HL-60 (cell line): ENCODE data around the gene BEST2.

ENCODE experiments used
- GABPA ChIP-seq: IDR thresholded peaks from 2 replicates; pipeline ENCODE4 v1.6.1; 2012; ENCODE audit warnings: low read depth
- POLR2AphosphoS5 ChIP-seq: IDR thresholded peaks from 2 replicates; pipeline ENCODE4 v1.6.1; 2012; ENCODE audit warnings: low read depth
- SPI1 ChIP-seq: IDR thresholded peaks from 2 replicates; pipeline ENCODE4 v1.6.1; 2012; ENCODE audit warnings: low read depth, mild to moderate bottlenecking, borderline replicate concordance
- TF ChIP-seq, protein P1 (sequence below): IDR thresholded peaks from one replicate; pipeline ENCODE4 v1.5.1; 2011; ENCODE audit warnings: low read length, control low read depth, inconsistent platforms; ENCODE audit not compliant: insufficient read depth
- TF ChIP-seq, protein P2 (sequence below): IDR thresholded peaks from 2 replicates; pipeline ENCODE4 v1.6.1; 2012; ENCODE audit warnings: low read depth; ENCODE audit not compliant: insufficient replicate concordance

DNA sequence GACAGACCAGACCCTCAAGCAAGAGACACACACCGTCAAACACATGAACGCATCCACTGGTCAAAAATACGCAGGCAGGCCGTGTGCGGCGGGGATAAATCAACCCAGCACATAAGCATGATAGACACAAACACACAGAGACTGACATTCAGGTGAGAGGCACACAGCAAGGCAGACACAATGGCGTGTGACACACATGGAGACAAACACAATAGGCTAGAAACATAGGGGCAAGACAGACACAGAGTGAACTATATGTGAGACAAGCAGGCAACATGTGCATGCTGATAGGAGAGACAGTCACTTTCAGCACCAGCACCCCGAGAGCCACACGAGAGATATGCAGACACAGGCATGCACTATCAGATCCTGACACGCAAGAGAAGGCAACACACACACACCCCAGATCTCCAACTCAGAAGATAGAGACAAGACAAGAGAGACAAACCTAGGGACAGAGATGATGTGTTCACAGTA, 32.8 kb downstream of the BEST2 start:
- TF ChIP-seq, protein P1, sequence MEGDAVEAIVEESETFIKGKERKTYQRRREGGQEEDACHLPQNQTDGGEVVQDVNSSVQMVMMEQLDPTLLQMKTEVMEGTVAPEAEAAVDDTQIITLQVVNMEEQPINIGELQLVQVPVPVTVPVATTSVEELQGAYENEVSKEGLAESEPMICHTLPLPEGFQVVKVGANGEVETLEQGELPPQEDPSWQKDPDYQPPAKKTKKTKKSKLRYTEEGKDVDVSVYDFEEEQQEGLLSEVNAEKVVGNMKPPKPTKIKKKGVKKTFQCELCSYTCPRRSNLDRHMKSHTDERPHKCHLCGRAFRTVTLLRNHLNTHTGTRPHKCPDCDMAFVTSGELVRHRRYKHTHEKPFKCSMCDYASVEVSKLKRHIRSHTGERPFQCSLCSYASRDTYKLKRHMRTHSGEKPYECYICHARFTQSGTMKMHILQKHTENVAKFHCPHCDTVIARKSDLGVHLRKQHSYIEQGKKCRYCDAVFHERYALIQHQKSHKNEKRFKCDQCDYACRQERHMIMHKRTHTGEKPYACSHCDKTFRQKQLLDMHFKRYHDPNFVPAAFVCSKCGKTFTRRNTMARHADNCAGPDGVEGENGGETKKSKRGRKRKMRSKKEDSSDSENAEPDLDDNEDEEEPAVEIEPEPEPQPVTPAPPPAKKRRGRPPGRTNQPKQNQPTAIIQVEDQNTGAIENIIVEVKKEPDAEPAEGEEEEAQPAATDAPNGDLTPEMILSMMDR: no peak
- TF ChIP-seq, protein P2, sequence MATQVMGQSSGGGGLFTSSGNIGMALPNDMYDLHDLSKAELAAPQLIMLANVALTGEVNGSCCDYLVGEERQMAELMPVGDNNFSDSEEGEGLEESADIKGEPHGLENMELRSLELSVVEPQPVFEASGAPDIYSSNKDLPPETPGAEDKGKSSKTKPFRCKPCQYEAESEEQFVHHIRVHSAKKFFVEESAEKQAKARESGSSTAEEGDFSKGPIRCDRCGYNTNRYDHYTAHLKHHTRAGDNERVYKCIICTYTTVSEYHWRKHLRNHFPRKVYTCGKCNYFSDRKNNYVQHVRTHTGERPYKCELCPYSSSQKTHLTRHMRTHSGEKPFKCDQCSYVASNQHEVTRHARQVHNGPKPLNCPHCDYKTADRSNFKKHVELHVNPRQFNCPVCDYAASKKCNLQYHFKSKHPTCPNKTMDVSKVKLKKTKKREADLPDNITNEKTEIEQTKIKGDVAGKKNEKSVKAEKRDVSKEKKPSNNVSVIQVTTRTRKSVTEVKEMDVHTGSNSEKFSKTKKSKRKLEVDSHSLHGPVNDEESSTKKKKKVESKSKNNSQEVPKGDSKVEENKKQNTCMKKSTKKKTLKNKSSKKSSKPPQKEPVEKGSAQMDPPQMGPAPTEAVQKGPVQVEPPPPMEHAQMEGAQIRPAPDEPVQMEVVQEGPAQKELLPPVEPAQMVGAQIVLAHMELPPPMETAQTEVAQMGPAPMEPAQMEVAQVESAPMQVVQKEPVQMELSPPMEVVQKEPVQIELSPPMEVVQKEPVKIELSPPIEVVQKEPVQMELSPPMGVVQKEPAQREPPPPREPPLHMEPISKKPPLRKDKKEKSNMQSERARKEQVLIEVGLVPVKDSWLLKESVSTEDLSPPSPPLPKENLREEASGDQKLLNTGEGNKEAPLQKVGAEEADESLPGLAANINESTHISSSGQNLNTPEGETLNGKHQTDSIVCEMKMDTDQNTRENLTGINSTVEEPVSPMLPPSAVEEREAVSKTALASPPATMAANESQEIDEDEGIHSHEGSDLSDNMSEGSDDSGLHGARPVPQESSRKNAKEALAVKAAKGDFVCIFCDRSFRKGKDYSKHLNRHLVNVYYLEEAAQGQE: no peak
- TF ChIP-seq POLR2AphosphoS5 (no peak), GABPA (no peak), SPI1 (no peak)
